NCI-H1092 treated with DMSO at 0.1 percent for 48 hours (cell line): ENCODE results near the gene PCNX2.

Experiments used
- DNase-seq: peaks from one replicate; lab custom pipeline; 2025; lab: John Stamatoyannopoulos, UW

PCNX2 gene

GRCh38 chr1:232962761-232963745, 332.5 kb downstream of the PCNX2 start:
- DNase-seq = no peak

DNA sequence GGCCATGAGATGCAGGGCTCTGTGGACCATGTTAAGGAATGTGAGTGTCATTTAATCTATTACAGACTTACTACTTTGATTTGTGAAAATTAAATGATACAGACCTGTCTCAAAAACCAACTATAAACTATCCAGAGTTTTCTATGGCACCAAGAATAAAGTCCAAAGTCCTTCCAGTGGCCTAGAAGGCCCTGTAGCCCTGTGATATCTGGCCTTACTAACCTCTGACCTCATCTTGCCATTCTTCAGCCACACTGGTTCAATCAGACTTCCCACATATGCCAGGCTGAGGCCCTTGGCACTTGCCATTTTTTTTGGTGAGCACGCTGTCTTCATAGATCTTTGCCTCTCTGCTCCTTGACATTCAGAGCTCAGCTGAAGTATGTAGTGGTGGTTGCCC, 337.5 kb downstream of the PCNX2 start:
- DNase-seq = no peak

DNA sequence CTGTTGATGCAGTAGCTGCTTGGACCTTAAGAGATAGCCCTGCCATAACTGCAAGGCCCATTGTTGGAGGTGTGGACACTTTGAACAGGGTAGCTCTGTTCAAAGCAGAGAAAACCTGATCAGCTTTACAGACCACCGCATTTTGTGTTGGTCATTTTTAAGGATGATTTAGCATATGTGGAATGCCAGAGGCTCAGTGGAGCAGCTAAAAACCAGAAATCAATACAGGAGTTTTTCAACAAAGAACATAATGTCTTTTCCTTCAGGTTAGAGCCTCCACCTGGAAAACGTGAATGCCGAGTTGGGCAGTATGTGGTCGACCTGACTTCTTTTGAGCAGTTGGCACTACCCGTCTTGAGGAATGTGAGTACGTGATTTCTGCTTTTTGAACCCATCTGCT, 339.4 kb downstream of the PCNX2 start:
- DNase-seq = no peak

- no peak for DNase-seq
Observed at GRCh38 chr1:232954594-232955365, 340.7 kb downstream of the PCNX2 start.

- DNase-seq = peak; percentile 23
Observed at GRCh38 chr1:232952514-232953499, 342.7 kb downstream of the PCNX2 start.

- DNase-seq = no peak
Observed at GRCh38 chr1:232951605-232952004, 343.9 kb downstream of the PCNX2 start.

DNA sequence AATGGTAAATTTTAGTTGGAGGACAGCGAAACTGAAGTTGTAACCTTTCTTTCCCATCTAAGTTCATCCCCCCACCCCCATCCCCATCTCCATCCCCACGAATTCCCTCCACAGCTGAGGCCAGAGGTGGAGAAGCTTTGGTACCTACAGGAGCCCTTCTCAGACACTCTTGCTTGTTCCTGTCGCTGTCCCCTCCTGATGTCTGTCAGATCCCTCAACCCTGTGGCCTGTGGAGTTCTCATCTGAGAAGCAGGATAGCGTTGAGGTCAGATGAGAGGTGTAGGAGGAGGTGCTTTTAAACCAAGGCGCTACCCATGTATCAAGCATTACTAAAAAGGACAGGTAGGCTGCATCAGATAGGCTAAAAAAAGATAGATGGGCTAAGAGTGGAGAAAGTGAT, 344.3 kb downstream of the PCNX2 start:
- no peak for DNase-seq

DNA sequence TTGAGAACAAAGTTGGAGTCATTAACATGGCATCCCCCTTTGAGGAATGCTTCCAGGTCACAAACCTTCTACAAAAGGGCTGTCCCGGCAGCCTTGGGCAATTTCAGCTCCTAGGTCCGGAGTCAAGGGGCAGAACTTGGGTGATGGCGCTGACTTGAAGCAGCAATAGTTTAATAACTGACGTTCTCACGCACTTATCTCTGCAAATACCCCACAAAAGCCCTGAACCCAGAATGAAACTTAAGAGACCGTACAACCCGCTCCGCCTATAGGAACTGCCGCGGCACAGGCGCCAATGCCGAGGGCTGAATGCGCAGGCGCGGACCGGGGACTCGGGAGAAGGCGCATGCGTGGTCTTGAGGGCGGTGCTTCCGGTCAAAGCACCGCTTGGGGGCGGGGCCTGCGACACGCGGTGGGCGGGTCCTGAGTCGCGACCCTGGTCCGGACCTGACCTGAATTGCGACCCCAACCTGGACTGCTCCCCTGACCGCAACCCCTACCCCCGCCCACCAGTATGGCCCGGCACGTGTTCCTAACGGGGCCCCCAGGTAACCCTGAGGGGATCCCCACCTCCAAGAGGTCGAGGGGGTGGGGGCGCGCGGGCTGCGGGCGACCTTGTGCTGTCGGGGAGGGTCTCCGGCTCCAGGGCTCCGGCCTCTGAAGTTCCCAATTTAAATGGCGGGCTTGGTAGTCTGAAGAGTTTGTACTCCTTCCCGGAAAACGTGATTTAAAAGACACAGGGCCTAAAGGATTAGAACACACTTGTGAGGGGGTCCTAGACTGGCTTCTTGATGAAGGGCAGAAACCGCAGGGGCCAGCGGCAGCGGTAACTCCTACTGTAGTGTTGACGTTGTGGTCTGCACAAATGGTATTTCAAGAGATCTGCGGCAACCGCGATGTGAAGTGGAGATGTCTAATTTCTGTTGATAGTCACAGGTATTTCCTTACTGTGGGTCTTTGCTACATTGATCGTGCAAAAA, 345.0 kb downstream of the PCNX2 start, which contains the start of gene NTPCR:
TSS of gene NTPCR (plus strand) at position 415 of the 980 bp plus-strand sequence. CDS start at position 515, 100 bp downstream.
- DNase-seq = peak; percentile 96

DNA sequence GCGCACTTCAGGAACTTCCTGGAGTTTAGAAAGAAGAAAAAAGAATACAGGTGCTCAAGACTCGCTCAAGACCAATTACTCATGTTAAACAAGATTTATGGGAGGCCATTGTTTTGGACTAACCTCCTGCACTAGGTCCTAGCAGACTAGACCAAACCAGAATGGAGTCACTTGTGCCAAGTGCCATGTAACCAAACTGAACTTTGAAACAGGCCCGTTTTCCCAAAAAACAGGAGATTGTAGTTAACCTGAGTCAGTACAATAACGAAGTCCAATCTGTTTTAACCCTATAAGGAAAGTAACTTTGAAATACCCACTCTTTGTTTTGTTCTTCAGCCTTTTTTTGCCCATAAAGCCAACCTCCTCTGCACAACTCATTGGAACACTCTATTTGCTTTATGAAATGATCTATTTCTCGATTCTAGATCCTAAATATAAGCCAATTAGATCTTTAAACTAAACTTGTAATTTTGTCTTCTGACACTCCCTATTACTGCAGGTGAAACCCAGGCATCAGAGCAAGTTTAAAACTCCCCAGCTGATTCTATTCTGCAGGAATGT, 345.8 kb downstream of the PCNX2 start:
- no peak for DNase-seq

- DNase-seq = no peak
Observed at GRCh38 chr1:232944347-232944746, 351.2 kb downstream of the PCNX2 start.

- DNase-seq = no peak
Observed at GRCh38 chr1:232943679-232944252, 351.8 kb downstream of the PCNX2 start.

DNA sequence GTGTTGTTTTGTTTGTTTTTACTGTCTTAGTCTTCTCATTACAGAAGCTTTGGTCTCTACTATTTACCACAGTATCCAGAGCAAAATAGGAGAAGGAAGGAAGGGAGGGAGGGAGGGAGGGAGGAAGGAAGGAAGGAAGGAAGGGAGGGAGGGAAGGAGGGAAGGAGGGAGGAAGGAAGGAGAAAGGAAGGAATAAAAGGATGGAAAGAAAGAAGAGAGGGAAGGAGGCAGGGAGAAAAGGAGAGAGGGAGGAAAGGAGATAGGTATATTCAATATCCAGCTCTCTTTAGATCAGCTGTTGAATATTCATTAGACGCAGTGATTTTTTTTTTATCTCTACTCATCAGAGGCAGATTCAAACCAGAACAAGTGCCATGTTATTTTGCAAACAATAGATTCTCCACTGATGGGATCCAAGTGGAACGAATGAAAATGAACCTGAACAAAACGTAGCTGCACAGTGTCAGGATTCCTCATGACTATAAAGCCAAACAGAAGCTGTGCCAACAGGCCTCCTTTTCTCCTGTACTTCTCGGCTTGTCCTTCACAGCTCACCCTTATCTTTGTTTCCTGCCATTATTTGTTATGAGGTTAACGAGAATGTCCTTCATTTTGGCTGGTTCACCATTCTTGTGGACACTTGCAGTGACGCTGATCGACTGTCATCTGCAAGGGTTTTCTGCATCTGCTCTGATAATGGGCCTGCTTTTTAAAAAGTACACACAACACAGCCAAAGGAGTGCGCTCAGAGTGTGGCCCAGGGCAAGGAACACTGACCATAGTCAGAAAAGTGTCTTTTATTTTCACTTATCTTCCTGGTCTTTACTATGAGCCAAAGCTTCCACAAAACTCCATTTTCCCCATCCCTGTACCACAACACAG, 352.9 kb downstream of the PCNX2 start:
- no peak for DNase-seq

DNA sequence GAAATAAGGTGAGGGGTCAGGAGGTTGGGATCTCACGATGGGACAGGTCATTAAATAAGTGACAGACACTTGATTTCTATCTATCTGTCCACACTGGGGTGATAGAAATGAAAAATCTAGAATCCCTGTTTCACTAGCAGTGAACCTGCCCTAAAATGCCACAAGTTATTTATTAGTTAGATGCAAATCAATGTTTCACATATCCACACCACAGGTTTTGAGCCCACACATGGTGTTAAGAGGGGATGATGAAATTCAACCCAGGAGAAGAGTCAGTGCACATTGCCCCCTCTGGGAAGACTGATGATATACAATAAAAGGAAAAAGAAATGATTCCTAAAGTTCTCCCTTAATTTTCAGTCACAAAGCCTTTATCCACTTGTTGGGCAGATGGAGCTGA, 355.3 kb downstream of the PCNX2 start:
- DNase-seq = no peak

DNA sequence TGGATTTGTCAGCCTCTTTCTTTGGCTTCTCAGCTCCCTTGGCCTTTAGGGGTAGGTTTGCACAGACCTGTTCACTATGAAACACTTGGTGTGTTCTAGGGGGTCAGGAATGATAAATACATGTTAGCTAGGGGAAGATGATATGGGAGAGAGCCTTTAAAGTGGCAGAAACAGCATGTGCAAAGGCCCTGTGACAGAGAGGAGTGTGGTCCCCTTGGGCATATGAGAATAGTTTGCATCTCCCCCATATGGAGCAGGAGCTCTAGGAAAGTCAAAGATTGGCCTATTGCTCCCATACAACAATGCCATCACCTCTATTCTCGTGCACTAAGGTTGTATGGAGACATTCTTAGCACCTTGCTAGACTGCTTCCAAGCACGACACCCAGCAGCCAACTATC, 355.8 kb downstream of the PCNX2 start:
- no peak for DNase-seq

DNA sequence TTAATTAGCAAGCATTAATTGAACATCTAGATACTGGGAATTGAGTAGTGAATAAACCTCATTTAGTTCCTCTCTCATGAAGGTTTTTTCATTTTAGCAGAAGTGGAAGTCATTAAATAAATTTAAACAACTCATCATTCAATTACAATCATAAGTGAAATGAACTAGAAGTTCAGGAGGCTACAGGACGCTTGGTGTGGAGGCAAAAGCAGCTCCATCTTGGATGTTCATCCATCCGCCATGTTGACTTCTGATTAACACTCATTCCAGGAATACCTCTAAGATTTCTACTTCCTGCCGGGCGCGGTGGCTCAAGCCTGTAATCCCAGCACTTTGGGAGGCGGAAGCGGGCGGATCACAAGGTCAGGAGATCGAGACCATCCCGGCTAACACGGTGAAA, 356.6 kb downstream of the PCNX2 start:
- DNase-seq = no peak

DNA sequence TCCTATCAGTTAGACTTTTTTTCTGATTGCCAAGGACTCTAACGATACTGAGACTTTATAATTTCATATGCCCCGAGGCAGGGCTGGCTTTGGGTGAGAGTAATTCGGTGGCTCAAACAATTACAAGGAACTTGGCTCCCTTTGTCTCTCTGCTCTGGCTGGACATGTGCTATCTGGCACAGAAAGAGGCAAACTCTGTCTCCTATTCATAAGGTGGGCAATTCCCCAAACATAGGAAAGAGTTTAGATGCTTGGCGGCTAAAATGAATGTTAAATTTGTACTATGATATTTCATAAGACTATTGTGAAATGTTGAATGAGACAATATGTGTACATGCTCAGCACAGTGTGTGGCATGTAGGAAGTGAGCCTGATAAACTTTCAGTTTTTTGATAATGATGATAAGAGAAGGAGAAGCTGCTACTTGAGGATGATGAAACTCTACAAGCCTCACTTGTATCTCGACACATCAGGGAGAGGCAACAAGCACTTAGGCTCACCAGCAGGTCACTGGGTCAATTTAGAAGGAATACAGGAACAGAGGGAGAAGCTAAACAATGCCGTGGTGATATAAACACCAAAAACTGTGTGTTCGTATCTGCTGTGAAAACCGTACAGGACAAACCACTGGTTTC, 357.7 kb downstream of the PCNX2 start:
- no peak for DNase-seq

DNA sequence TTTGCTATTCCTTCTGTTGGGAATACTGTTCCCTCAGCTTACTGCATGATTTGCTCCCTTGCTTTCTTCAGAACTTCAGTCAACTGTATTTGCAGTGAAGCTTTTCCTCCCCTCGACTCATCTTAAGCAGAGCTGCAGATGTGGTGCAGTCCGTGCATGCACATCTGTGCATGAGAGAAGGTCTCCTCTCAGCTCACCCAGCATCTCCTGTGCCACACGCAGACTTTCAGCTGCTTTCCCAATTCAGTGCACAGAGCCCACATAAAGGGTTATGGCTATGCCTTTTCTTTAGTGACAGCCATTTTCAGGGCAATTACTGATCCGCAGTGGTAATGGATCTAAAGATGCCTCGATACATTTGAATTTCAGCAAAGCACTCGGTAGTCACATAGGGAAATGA, 358.6 kb downstream of the PCNX2 start:
- no peak for DNase-seq
